Measurements from ENCODE around the gene CCDC3.

CCDC3 gene

DNA sequence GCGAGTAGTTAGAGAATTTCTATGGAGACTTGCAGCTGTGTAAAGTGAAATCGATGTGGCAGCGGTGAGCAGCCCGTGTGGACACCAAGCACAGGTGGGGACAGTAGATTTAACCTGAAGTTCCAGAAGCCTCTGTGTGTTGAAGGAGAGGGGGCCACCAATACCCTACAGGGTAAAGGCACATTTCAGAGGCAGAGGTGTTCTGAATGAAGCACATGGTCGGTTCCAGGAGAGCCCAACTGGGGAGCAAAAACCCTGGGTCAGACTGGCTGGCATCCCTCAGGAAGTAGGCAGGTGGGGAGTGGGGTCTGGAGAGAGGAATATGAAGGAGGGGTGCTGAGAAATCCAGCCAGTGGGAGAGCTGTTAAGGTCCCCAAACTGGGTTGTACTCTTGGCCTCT lies 76.6 kb downstream of the CCDC3 start:
- no peak for DNase-seq (ENCODE audit: low read depth, low spot score)

DNA sequence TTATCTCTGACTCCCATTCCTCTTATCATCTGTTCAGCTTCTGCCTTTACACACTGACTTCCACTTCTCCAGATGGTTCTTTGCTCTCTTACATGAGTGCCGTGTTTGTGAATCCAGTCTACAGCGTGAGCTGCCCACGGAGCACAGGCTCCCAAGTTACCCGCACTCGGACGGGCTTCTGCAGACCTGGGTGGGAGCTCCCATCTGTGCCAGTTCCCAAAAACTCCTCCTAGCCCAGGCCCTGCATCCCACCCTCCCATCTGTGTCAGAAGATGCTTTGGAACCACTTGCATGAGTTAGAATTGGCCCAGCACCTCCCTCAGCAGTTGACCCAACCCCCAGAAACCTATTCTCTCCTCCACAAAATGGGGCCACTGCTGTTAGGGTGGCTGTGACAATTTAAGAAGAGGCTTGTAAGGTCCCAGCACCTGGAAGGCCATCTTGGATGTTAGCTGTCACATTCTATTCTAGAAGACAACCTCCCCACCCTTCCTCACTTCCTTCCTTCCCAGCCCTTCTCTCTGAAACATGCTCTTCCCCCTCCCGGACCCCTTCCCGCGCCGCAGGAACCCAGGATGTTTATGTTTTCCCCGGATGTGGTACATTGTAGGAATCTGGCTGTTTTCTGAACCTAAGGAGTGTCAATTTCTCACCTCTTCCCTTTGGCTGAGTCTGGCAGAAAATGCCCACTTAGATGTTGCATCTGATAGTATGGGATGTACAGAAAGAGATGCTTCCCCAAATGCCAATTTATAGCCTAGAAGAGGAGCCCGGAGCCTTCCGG lies 79.2 kb downstream of the CCDC3 start:
- no peak for DNase-seq (ENCODE audit: low read depth, low spot score)

DNA sequence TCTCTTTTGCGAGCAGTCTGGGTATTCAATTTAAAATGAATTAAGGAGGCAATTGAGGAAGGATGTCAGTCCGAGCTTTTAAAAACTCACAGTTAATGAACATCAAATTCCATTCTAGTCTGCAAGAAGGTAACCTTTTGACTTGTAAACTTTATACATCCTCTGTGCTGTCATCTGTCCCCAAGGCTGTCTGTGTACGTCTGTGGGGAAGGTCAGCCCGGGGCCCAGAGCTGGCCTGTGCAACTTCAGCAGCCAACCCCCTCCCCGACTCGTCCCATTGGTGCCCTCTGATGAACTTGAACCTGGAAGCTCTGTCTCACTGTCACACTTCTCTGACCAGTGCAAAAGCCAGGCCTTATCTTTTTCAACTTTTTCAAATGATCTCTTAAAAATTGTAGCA lies 80.3 kb downstream of the CCDC3 start:
- no peak for DNase-seq (ENCODE audit: low read depth, low spot score)

DNA sequence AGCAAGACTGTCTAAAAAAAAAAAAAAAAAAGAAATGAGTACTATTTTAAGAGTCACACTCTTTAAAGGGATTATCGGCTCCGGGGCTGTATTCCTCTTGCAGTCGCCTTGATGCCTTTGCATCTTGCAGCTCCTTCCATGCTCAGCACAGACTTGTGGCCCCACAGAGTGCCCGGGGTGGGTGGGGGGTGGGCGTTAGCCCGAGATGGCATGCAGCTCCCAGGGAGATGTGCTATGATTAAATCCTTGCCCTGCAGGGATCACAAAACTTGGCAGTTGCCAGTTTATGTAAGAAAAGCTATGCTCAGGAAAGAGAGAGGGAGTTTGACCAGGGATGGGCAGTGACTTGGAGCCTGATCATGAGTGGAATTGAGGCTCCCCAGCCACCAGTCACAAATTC lies 81.9 kb downstream of the CCDC3 start:
- DNase-seq (ENCODE audit: low read depth, low spot score), result no peak

DNA sequence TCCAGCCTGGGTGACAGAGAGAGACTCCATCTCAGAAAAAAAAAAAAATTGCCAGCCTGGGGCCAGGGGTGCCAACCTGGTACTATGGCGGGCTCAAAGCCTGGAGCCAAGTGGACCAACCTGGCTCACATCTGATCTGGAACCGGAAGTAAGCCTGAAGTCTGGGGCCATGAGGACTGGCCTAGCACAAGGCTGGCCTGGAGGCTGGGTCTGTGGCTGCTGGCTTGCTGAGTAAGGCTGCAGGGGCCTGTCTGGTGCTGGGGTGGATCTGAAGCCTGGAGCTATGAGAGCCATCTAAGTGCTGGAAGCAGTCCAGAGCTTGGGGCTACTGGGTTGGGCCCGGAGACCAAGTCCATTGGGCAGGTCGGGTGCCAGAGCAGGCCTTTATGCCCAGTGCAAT lies 84.9 kb downstream of the CCDC3 start:
- DNase-seq (ENCODE audit: low read depth, low spot score), result no peak

DNA sequence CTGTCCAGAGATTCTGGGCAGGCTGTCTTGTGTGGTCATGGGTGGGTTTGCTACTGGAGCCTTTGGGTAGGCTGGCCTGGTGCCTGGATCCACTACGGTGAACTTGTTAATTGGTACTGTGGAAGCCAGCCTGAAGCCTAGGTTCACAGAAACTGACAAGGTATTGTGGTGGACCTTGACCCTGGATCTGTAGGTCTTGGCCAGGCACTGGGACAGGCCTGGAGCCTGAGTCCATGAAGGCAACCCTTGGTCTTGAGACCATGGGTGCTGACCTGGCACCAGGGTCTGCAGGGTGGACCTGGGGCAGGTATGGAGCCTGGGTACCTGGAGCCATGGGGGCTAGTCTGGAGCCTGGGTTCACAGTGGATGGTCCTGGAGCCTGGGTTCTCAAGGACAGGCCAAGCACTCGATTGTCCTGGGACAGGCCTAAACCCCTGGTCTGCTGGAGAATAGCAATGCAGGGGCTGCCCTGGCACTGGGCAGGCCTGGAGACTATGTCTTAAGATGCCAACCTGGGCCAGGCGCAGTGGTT lies 85.8 kb downstream of the CCDC3 start:
- no peak for DNase-seq (ENCODE audit: low read depth, low spot score)

DNA sequence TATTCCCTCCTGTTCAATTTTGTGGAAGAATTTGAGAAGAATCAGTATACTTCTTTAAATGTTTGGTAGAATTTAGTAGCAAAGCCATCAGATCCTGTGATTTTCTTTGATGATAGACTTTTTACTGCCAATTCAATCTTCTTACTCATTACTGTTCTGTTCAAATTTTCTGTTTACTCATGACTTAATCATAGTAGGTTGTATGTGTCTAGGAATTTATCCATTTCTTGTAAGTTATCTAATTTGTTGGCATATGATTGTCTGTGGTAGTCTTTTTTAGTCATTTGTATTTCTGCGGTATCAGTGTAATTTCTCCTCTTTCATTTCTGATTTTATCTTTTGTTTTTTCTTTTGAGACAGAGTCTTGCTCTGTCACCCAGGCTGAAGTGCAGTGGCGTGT lies 87.4 kb downstream of the CCDC3 start:
- no peak for DNase-seq (ENCODE audit: low read depth, low spot score)

DNA sequence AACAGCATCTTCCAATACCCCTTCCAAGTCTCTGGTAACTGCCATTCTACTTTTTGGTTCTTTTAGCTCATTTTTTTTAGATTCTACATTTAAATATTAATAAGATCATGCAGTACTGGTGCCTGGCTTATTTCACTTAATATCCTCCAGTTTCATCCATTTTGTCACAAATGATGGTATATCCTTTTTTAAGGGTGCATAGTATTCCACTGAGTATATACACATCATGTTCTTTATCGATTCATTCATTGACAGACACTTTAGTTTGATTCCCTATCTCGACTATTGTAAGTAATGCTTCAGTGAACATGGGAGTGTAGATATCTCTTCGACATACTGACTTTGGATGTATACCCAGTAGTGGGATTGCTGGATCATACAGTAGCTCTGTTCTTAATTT lies 89.7 kb downstream of the CCDC3 start:
- no peak for DNase-seq (ENCODE audit: low read depth, low spot score)

DNA sequence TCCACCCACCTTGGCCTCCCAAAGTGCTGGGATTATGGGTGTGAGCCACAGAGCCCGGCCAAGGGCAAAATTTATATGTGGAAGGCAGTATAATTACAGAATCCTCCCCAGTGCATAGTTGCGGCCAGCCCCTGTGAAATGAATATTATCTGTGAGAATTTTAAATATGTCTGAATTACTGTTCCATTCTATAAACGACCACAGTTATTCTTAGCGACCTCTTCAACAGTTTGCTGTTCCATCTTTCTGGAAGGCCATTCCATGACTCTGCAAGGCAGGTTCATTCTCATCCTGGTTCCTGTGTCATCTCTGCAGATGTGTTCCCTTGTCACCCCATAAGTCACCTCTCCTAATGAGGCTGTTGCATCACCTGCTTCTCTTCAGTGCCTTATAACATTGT lies 90.7 kb downstream of the CCDC3 start:
- DNase-seq (ENCODE audit: low read depth, low spot score), result no peak

DNA sequence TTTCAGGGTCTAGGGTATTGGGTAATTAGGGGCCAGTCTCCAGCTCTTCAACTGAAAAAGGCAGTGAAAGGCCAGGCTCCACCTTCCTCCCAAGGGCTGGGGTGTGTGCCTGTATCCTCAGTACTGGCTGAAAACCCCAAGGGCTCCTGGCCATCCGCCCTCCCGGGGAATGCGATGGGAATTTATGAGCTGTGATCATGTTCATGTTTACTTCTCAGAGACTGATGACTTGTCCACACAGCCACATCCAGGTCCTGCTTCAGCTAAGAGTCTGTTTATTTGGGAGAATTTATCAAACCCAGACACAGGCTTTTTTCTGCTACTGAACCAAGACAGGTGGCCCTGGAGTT lies 91.7 kb downstream of the CCDC3 start:
- no peak for DNase-seq (ENCODE audit: low read depth, low spot score)

DNA sequence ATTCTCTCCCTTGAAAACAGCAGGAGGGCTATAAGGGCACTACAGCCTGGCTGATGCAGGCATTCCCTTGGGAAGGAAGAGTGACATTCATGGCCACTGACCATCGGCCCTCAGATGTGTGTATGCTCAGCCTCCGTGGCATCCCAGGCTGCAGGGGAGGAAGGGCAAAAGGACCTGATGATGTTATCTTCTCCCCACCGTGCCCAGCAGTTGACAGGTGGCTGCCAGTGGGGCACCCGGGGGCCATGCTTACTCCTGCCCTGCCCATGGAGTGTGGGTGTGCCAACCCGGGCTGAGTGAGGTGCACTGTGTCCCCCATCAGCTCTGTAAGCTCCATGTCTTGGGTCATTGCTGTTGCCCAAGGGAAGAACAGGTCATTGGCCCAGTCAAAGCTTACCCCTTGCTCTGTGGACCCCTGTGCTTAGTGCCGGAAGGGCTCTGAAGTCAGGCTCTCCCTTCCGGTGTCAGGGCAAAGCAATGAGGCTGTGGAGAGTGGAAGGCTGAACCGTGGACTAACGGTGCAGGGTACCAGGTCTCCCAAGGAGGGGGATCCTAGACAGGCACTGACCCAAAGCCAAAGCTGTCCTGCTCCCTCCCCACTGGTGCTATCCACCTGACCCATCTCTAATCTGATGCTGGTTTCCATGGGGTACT lies 92.2 kb downstream of the CCDC3 start:
- no peak for DNase-seq (ENCODE audit: low read depth, low spot score)

DNA sequence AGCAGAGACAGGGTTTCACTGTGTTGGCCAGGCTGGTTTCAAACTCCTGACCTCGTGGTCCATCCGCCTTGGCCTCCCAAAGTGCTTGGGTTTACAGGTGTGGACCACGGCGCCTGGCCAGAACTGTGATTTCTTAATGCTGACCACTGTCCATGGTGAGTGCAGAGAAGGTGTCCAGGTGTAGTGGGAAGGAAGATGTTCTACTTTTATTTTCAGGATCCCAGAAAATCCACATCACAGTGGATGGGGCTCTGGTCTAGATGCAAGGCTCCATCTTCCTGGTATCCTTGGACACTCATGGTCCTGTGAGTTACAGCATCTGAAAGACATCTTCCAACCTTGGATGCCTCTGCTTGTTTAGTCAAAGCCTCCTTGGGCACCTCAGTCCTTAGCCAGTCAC lies 92.7 kb downstream of the CCDC3 start:
- DNase-seq (ENCODE audit: low read depth, low spot score), result no peak

DNA sequence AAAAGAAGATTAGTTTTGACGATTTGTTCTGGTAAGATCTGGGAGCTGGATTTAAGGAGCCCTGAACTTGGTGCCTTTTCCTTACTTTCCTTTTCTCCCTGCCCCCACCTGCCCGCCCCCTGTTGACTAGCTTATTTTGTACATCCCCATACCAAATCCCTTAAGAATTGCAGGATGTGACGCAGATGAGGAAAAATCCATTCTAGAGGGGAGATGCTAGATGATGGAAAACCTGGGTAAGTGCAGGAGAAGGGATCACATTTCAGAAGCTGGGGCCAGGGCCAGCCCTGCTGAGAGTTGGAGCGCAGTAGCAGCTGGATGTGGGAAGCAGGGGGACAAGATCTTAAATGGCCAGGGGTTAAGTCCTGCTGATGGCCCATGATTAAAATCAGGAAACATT lies 93.9 kb downstream of the CCDC3 start:
- DNase-seq (ENCODE audit: low read depth, low spot score), result no peak

DNA sequence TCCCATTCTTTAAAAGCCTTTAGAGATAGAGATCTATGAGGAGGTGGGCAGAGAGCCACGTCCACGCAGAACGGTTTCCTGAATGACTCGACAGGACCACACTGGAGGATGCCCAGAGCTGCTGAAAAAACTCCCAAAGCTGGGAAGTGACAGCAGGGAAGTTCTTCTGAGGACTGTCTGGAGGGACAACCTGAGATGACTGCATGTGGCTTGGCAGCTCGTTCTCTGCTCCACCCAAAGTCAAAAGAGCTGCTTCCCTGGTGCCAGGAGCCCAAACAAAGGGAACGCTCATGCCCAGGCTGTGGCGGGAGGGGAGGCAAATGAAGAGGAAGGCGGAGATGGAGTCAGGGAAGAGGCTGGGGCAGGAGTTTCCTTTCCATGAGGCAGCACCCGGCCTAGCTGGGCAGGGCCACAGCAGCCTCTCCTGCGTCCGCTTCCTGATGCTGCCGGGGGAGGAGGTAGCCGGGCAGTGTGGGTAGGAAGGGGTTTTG lies 95.4 kb downstream of the CCDC3 start:
- no peak for DNase-seq (ENCODE audit: low read depth, low spot score)

DNA sequence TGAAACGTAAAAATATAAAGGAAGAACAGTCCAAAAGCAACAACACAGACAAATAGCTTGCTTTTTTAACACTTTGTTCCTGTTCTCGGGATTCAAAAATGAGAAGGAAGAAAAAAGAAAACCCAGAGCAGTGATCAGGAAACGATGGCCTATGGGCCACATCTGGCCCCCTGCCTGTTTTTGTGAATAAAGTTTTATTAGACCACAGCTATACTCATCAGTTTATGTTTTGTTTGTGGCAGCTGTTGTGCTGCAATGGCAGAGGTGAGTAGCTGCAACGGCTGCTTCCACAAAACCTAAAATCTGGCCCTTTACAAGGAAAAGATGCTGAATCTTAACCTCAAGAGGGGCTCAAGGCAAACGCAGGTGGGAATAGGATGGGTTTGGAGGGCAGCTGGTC lies 96.4 kb downstream of the CCDC3 start:
- DNase-seq (ENCODE audit: low read depth, low spot score), result no peak

DNA sequence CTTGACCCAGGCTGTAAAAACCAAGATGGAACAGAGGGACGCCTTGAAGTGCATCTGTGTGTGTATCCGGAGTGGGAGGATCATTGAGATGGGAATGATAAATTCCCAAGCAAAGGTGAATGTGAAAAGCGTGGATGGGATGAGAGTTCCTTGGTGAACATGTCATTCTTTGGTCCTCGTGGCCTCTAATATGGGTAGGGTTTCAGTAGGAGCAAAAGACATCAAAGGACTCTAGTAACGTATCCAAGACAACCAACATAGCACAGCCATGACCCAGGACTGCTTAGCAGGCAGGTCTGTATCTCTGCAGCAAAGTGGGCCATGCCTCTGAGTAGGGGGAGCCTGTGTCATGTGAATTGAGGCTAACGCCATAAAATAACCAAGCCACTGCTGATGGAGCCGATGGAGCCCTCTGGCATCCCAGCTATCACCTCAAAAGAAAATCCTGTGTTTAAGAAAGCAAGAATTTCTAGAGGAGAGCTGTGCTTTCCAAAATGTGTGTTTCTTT lies 98.6 kb downstream of the CCDC3 start:
- no peak for DNase-seq (ENCODE audit: low read depth, low spot score)

DNA sequence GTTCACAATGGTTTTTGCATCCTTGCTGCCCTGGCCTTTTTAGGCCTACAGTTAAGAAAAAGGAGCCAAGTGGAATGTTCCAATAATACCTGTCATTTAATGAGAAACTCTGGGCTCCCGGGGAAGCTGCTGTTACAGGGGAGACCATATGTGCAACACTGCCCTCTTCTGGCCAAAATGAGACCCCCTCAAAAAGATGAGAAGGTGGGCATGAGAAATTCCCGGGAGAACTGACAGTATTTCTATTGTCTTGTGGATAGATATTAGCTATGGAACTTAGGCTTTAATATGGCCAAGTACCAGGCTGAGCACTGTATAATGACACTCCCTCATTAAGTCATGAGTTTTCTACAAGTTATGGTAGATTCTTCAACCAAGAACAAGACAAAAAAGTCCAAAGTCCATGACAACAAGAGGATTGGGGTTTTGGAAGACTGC lies 99.4 kb downstream of the CCDC3 start:
- peak; percentile 15 for DNase-seq (ENCODE audit: low read depth, low spot score)

DNA sequence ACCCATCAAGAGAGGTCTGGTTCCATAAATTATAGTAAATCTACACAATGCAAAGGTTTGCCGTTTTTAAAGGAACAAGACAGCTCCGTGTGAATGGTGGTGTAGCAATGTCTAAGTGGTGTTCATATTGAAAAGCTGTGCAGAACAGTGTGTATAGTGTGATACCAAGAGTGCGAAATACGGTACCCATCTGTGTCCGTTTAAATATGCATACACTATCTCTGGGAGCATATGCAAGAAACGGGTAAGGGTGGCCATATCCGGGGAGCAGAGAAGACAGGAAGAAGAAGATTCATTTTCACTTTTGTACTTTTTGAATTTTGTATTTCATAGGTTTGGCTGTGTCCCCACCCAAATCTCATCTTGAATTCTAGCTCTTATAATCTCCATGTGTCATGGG lies 102.0 kb downstream of the CCDC3 start:
- no peak for DNase-seq (ENCODE audit: low read depth, low spot score)

DNA sequence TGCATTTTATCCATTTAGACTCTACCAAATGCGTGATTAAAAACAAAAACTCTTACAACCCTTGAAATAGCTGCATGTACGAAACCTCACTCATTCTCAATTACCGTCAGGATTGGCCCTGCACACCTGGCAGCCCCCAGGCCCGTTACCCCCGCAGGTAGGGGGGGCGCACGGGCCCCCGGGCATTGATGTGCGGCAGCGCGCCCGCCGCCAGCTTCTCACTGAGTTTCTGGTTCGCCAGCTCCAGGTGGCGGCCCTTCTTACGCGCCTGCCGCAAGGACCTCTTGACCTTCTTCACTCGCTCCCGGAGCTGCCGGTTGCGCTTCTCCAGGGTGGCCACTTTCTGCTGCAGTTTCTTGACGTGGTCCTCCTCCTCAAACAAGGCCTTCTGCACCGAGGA lies 103.2 kb downstream of the CCDC3 start:
- DNase-seq (ENCODE audit: low read depth, low spot score), result no peak

DNA sequence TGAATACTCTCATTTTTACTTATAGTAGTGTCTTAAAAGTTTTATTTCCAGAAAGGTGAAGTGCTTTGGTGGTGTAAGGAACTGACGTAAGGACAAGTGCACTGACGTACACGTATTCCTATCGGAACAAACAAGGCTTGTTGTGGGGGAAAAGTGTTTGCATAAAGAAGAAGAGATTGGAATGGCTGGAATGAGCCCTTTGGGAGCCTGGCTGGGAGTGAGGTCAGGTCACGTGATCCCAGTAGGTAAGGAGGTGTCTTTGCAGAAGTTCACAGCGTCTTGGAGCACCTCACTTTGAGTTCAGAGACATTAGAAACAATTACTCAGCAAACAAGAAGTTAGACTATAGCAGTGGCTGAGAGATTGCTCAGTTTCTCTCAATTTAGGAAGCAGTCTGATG lies 104.2 kb downstream of the CCDC3 start:
- no peak for DNase-seq (ENCODE audit: low read depth, low spot score)

DNA sequence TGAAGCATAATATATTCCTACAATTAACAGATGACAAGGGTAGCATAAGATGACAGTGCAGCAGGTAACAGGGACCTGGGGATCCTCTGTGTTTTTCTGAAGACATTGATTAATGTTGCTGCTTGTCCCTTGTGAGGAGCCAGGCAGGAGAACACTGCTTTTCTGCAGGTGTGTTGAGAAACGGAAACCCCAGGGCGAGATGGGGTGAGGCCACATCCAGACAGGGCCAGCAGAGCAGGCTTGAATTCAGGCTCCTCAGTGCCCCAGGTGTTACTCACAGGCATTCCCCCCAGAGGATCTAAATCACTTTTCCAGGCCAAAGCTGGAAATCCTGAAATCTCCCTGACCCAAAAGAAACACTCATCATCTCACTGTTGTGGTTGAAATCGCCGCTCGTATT lies 105.3 kb downstream of the CCDC3 start:
- no peak for DNase-seq (ENCODE audit: low read depth, low spot score)

DNA sequence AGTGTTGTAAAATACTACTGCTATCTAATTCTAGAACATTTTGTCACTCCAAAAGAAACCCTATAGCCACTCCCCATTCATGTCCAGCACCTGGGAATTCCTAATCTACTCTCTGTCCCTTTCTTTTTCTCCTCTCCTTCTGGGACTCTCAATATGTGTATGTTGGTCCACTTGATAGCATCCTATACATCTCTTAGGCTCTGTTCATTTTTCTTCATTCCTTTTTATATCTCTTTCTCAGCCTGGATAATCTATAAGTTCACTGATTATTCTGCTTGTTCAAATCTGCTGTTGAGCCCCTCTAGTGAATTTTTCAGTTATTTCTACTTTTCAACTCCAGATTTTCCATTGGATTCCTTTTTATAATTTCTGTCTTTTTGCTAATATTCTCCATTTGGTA lies 108.6 kb downstream of the CCDC3 start:
- DNase-seq (ENCODE audit: low read depth, low spot score), result no peak

DNA sequence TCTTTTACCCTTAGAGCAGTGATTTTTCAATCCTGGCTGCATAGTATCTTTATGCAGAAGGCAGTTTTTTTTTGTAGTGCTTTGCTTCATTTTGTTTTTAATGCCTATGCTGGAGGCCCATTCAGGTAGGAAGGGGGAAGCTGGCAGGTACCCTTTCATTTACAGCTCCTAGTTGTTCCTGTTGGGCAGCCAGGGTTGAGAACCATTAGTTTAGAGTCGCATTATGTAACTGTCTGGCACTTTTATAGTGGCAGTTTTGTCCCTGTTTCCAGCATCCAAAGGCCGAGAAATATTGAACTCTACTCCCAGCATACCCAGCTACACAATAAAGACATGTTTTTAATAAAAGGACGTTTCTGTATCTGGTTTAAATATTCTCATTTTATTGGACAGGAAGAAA lies 110.6 kb downstream of the CCDC3 start:
- DNase-seq (ENCODE audit: low read depth, low spot score), result no peak

All from activated CD4-positive, CD25-positive, alpha-beta regulatory T cell treated with anti-CD3 and anti-CD28 coated beads, Interleukin-2, amount 50 U/mL, for 16 hours (primary cell).